COLO668 (cell line): ENCODE data around the gene ETV3.

Source experiments
- DNase-seq: peaks from one replicate; lab custom pipeline; 2025; ENCODE audit not compliant: unreplicated experiment; lab: John Stamatoyannopoulos, UW

Gene ETV3

GRCh38 chr1:157162345-157162744 lies 24.1 kb upstream of the ETV3 start:
- no peak for DNase-seq

GRCh38 chr1:157161901-157162300 lies 23.7 kb upstream of the ETV3 start:
- no peak for DNase-seq

DNA sequence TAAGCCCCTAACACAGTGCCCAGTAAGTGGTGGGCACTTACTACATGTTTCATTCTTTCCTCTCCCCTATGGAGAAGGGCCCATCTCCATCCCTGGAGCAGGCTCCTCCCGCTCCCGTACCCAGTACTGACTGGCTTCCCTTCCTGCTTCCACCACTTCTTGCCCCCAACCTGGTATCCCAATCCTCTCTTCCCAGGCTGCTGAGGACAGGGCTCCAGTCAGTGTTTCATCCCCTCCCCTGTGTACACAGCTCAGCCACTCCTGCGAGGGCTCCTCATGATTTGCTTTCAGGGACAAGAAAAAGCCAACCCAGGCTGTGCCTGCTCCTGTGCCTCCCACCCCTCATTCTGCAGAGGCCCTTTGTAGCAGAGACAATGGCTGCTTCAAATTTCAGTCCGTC lies 20.8 kb upstream of the ETV3 start:
- no peak for DNase-seq

DNA sequence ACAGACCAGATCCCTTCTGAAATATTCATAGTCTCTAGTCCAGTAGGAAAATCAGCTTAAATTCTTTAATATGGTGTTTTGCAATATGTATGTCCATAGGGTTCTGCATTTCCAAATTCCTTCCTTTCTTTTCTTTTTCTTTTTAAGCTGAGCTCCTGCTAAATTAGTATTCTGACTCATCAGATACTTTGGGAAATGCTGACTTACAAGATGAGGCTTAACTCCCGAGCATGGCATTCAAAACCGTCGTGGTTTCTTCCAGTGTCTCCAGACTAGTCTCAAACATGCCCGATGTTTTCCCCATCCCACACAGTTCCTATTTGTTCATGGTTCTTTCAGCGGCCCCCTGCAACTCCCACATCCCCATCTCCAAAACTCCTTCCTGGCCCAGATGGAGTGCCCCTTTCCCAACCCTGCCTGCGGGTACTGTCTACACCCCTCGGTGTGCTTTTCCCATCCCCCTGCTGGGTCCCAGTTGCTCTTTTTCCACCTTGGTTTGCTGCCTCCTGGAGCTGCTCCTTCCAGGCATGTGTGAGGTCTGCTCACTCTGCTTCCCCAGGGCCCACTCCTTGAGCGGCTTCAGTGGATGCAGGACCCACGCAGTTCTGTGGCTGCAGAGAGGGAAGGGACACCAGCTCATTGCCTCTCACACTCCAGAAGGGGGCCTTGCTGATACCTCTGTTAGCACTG lies 19.5 kb upstream of the ETV3 start:
- DNase-seq, result no peak

- DNase-seq, result peak; percentile 69
Measured at GRCh38 chr1:157156058-157156541, 17.9 kb upstream of the ETV3 start.

DNA sequence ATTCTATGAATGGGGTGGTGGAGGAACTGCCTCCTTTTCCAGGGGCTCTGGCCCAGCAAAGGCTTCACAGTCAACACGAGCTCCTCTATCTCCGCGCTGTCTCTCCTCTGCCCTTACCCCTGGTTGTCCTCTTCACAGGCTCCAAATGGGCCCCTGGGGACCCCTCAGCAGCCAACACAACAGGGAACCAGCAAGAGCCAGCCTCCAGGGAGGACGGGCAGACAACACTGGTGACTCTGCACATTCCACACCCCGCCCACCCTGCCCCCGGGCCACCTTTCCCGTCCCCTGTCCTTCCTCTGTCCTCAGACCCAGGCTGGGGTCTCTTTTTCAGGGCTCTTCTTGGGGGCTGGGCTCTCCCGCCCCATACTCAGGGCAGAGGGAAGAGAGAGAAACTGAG lies 17.5 kb upstream of the ETV3 start:
- DNase-seq, result no peak

DNA sequence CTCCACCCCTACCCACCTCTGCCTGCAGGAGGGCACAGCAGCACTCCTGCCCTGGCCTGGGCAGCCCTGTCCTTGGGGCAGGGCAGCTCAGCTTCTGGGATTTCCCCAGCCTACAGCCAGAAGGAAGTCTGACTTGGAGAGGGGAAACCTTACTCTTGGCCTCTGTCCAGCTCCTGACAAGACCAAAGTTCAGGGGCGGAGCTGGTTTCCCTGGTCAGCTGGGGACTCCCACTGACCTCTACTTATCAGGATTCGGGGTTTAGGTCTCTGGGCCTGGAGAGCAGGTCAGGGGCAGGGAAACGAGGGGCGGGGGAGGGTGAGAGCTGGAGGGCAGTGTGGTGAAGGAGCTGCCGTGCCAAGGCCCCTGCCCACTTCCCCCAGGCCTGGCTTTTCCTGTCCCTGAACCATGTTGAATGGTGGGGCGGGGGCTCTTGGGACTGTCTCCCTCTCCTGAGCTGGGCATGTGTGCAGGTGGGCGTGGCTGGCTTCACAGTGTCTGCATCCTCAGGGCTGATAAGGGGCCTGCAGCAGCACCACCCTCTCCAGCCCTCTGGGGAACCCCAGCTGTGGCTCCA lies 16.8 kb upstream of the ETV3 start:
- no peak for DNase-seq

DNA sequence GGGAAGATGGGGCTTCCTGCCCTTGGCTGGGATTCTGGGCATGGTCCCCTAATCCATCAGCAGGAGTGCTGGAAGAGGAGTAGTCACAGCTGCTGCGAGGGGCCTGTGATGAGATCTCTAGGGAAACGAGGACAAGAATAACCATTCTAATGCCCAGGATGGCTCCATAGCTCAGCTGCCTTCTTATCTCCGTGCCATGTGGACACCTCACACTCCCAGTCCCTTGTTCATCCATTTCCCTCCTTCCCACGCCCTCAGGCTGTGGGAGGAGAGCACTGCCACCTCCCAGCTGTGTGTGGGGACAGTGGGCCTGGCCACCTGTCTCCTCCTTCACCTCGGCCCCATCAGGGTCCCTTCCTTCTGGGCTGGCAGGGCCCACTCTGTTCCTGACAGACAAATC lies 16.1 kb upstream of the ETV3 start:
- peak; percentile 13 for DNase-seq

DNA sequence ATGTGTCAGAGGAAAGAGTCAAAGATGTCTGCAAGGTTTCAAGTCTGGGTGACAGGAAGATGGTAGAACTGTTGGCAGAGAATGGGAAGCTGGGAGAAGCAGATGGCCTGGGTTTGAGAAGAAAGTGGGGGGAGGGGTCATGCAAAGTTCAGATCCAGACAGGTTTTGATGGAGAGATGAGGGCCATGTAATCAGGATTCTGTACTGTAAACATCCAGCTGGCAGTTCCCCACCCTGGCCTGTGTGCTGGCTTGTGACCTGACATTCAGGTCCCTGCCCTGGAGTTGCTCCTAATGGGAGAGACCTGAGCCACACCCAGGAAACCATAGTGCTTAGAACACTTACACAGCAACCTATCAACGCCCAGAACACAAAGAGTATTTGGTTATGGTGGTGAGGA lies 15.6 kb upstream of the ETV3 start:
- no peak for DNase-seq

DNA sequence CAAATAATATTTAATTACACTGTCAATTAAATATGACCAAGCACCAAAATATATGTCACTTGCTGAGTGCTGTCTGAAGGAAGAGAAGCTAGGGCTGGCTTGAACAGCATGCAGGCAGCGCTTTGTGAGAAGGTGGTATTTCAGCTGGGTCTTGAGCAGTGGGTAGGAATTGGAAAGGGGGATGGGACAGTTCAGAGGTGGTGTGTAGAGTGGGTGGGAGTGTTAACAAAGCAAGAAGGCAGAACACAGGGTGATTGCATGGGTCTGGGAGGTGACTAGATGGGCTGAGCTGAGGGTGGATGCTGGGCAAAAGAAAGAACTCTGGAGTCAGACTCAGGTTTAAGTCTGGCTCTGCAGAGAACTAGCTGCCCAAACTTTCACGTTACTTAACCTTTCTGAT lies 14.3 kb upstream of the ETV3 start:
- DNase-seq, result no peak

- DNase-seq, result no peak
Measured at GRCh38 chr1:157151506-157151905, 13.3 kb upstream of the ETV3 start.

DNA sequence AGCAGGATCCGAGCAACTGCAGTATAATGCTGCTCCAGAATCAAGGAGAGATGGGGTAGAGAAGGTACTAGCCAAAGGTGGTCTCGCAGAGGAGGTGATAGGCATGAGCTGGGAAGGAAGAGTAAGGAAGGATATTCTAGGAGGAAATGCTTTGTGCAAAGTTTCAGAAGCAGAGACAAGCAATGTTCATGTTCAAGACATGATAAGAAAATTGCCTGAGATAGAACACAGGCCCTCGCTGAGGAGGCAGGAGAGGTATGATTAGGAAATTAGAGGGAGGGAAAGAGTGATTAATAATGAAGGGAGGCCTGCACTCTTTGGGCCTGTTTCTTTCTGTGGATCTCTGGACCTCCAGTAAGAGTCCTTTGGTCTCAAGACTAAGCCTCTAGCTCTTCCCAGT lies 12.9 kb upstream of the ETV3 start:
- no peak for DNase-seq

GRCh38 chr1:157150631-157151030 lies 12.4 kb upstream of the ETV3 start:
- no peak for DNase-seq

DNA sequence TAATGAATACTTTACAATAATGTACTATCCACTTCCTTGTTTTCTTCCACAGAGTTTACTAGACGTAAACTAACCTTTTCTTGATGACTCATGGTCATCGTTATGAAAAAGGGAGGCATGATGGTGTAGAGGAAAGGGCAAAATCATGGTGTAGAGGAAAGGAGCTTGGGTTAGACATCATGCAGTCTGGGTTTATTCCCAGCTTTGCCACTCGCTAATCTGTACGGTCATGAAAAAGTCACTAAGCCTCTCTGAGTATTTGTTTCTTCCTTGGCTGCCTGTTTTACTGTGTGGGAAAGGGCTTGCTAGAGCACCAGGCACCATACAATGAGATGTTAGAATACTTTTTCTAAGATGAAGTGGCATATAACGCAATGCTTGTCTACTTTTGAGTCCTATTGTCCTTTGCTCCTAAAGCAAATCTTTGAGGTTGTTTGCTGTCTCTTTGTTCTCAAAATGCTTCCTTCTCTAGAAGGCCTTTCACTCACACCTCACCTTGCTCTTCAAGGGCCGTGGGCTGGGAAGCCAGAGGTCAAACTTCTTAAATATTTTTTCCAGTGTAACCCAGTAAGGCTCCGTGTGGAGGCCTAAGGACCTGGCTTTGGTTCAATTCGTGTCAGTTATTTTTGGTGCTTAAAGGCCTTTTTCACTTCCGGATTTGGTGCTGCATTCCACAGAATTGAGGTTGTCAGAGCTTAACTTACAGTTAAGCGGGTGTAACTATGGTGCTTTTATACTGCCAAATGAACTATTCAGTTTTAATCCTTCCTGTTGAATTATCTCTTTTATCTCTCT lies 9.9 kb upstream of the ETV3 start:
- no peak for DNase-seq

DNA sequence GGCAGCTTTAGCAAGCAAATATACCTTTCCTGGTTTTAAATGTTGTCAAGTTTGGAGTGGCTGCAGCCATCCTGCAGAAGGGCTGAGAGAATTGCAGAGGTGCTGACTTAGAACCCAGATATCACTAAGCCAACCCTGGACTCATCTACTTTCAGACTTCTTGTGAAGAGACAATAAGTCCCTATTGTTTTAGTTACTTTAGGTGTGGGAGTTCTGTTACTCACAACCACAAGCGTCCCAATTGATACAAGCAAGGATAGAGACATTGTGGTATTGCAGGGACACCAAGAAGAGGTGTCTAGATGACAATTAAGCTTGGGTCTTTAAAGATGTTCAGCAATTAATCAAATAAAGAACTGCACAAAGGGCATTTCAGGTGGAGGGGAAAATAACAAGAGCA lies 8.8 kb upstream of the ETV3 start:
- no peak for DNase-seq

- DNase-seq, result no peak
Measured at GRCh38 chr1:157146244-157146643, 8.0 kb upstream of the ETV3 start.

DNA sequence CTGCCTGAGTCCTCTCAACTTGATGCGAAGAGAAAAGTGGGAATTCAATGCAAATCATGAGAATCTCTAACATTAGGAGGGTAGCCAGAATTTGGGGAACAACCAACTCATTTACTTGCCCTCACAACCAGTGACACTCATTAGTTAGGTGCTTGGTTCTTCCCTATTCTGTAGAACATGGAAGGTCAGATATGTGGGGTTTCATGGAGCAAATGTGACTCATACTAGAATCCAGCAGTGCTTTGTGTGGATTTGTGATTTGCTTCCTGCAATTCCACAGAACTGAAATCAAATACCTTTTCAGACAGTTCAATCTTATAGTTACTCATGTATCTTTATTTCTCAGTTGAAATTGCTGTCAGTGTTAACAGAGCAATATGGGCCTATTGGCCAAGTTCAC lies 6.9 kb upstream of the ETV3 start:
- no peak for DNase-seq

DNA sequence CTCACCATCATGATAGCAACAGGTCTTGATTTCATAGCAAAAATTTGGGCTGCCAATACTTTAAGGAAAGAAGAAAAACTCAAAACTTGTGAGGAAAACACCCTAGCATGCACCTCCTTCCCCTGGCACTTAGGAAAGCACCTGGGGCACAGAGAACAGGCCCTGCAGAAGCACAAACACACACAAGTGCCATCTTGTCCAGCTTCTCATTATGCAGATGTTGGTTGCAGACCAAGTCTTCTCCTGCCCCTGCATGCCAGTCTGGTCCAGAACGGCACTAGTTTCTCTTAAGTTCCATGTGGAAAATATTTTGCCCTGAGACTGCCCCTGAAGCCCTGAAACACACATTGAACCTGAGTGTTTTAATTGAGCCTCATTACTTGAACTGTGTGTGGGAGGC lies 6.3 kb upstream of the ETV3 start:
- DNase-seq, result no peak

DNA sequence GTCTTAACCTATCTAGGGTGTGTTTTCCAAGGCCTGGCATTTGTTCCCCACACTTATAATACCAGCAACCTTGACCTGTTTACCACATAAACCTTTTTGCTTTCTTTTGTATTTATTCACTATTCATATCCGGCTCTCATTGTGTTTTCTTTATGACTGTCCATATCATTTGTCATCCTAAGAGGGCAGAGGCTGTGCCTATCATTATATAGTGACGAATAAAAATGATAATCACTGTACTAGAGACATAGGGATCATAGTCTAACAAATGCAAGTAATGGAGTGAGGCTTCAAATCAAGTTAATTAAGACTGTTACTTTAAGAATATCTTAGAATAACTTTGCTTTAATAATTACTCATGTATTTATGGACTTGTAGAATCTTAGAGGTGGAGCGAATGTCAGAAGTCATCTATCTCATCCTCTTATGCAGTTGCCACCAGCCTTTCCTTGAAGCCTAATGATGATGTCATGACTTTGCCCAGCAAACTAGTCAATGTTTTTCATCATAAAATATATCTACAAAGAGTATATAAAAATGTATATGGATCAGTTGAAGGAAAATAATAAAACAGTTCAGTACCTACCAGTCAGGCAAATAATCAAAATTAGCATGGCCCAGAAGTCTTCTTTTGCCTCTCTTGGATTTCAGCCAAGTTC lies 4.7 kb upstream of the ETV3 start:
- no peak for DNase-seq

GRCh38 chr1:157142201-157142600 lies 4.0 kb upstream of the ETV3 start:
- DNase-seq, result no peak

- no peak for DNase-seq
Measured at GRCh38 chr1:157141212-157141855, 3.1 kb upstream of the ETV3 start.
